Kasumi-1 (cell line): ENCODE data around the gene OXCT2.
A peak's percentile ranks its signal among the peaks of the same experiment; 100 is the strongest.

ENCODE experiments used
- DNase-seq, 2 experiments: peaks; one replicate each; lab custom pipeline; 2025; lab: John Stamatoyannopoulos, UW

The OXCT2 gene

GRCh38 chr1:39733161-39733560, 38.0 kb downstream of the OXCT2 start:
- DNase-seq: no peak

- no peak for DNase-seq
Observed at GRCh38 chr1:39732730-39733129, 38.4 kb downstream of the OXCT2 start.

- DNase-seq: no peak
Observed at GRCh38 chr1:39729842-39730241, 41.3 kb downstream of the OXCT2 start.

- DNase-seq: no peak
Observed at GRCh38 chr1:39729030-39729429, 42.1 kb downstream of the OXCT2 start.

- no peak for DNase-seq
Observed at GRCh38 chr1:39727932-39728317, 43.2 kb downstream of the OXCT2 start.

- no peak for DNase-seq
Observed at GRCh38 chr1:39727221-39727931, 43.8 kb downstream of the OXCT2 start.

- DNase-seq: no peak
Observed at GRCh38 chr1:39726600-39726999, 44.5 kb downstream of the OXCT2 start.

GRCh38 chr1:39722495-39722894, 48.7 kb downstream of the OXCT2 start:
- DNase-seq: no peak

- DNase-seq: no peak
Observed at GRCh38 chr1:39721664-39722063, 49.5 kb downstream of the OXCT2 start.

GRCh38 chr1:39720094-39720999, 50.8 kb downstream of the OXCT2 start:
- DNase-seq: peak; percentile 76 to 83
